ENCODE measurements around the gene CCDC14.
"Not testable (repeated sequence)": the region's sequence is repeated elsewhere in the genome, so short reads cannot be mapped to it uniquely, and the experiment has no call there.

Gene CCDC14

DNA sequence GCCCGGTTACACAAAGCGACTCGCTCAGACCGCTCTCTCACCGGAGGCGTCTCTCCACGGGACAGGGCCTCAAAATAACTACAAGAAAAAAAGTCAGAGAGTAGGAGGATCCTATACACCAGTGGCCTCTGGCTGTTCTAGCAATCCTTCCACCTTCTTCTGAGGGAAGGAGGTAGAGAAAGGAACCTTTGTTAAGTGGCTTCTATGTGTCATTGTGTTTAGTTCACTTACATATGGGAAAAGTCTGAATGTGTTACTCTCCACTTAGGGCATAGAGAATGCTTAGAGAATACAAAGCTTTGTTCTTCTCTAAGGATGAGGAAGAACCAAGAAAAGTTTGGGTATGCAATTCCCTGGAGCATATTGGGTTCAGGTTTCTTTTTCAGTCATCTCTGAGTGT, 15.9 kb upstream of the CCDC14 start:
- not testable (repeated sequence) for H3K27ac Mint-ChIP-seq; ATAC-seq; H3K4me1 Mint-ChIP-seq; H3K9me3 Mint-ChIP-seq; H3K4me3 Mint-ChIP-seq; DNase-seq (ENCODE audit: low spot score in 2 of 2); H3K36me3 Mint-ChIP-seq

DNA sequence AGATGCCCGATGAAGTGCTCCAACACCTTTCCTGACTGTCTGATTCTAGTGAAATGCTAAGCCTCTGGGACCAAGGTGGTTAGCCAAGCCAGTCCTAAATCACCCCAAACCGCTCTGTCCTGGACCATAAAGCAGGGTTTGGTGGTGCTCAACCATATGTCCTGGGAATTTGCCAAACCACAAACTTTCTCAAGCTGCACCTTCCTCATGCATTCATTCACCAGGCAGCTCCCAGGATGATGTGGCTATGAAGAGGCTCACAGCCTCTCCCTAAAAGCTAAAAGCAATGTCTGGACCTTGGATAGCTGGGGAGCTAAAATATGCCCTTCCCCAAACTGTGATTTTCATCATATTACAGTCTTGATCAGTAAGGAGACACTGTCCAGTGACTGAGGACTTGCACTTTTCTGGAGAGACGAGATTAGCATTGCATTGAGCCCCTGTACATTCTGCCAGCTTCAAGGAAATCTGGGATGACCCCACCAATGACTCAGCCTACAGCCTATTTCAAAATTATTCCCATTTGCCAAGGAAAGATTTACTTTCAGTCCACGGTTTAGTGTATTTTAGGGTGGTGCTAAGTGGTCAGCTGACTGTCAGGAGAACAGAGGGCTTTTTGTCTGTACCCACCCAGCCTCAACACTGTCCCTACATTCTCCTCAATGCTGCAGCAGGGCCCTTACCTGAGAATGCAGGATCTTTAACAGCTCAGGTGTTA, 15.3 kb upstream of the CCDC14 start:
- not testable (repeated sequence) for H3K4me3 Mint-ChIP-seq; H3K36me3 Mint-ChIP-seq; H3K27ac Mint-ChIP-seq; DNase-seq (ENCODE audit: low spot score in 2 of 2); ATAC-seq; H3K4me1 Mint-ChIP-seq; H3K9me3 Mint-ChIP-seq

DNA sequence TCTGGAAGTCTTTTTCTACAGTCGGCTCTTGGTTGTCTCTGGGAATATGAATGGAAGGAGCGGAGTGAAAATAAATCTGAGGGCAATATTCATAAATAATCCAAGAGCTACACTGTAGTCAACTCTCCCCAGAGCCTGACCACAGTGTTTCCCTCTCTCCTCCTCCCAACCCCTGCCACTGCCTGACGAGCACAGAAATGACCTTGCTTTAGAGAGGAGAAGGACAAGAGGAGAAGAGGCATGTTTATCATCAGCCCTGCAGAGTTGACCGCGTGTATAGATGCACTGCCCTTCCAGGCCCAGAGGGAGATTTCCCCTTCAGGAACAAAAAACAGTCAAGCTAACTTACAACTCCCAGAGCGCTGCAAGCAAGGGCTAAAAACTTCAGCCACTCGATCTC, 14.0 kb upstream of the CCDC14 start:
- not testable (repeated sequence) for DNase-seq (ENCODE audit: low spot score in 2 of 2); H3K9me3 Mint-ChIP-seq; H3K4me3 Mint-ChIP-seq; H3K27ac Mint-ChIP-seq; H3K36me3 Mint-ChIP-seq; H3K4me1 Mint-ChIP-seq; ATAC-seq

DNA sequence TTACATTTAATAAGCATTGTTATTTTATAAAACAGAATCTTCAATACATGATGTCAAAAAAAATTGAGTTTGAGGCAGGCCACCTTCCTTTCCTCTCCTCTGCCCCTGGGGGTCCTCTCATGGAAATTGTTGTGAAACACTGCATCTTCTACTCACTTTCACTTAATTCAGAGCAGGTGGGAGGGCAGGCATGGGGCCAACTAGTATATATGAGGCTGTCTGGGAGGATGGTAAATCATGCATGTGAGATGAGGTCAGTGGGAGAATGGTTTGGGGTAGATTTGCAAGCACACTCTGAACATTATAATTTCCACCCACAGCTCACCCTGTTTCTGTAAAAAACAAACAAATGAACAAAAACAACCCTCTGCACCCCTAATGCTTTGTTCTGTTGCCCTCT, 10.4 kb upstream of the CCDC14 start:
- Mint-ChIP-seq H3K4me1 (no peaks in the 10 kb centered on the region), H3K9me3 (peaks cover 2% of the 10 kb centered on the region), H3K36me3 (no peaks in the 10 kb centered on the region), H3K4me3 (no peak overlapping the region), H3K27ac (no peak overlapping the region)
- DNase-seq (ENCODE audit: low spot score in 2 of 2) (no peak), ATAC-seq (no peak)

DNA sequence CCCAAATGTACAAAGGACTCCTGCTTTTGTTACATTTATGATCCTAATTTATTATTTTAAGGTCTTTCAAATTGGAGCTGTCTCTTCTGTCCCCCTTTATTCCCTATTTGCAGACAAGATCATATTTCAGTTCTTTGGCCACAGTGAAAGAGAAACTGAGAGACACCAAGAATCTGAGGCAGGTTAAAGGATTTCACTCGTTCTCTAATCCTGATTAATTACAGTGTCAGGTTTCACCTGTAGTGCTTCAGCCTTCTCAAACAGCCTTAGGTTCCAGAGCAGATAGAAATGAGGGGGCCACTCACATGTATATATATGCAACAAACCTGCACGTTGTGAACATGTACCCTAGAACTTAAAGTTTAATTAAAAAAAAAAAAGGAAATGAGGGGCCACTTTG, 6.2 kb upstream of the CCDC14 start:
- H3K4me3 Mint-ChIP-seq; H3K36me3 Mint-ChIP-seq; DNase-seq (ENCODE audit: low spot score in 2 of 2); H3K27ac Mint-ChIP-seq; H3K4me1 Mint-ChIP-seq; ATAC-seq; H3K9me3 Mint-ChIP-seq: not testable (repeated sequence)

DNA sequence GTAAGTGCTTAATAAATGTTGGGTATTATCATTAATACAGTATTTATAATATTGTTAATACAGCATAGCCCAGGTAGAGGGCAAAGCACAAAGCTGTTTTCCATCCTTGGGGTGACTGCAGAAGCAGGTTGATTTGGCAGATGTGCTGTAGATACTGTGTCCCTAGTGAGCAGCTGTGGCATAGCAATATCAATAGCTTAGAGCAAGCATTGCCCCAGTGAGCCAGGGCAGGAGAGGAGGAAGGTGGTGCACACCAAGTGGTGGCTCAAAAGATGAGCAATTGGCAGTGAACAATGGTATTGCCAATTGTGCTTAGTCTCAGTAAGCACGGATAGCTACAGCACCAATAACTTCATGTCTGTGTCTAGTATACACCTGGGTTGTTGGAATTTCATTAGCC, 5.8 kb upstream of the CCDC14 start:
- not testable (repeated sequence) for H3K27ac Mint-ChIP-seq; H3K4me1 Mint-ChIP-seq; DNase-seq (ENCODE audit: low spot score in 2 of 2); H3K4me3 Mint-ChIP-seq; H3K36me3 Mint-ChIP-seq; H3K9me3 Mint-ChIP-seq
- peak; percentile 43 for ATAC-seq

DNA sequence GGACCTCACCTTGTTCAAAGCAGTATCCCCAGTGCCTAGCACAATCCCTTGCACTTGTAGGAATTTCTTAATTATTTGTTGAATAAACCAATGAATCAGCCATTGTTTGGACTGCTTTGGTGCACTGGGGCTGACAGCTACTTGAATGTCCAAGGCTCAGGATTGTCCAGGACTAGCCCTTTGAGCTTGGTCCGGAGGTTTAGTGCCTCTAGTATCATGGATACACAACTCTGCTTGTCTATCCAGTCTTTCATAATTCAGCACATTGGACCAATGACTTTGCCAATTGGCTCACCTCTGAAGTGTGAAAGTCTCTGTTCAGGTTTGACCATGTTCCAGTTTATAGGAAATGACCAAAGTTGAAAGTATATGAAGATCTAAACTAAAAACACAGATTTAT, 3.8 kb upstream of the CCDC14 start:
- H3K4me3 Mint-ChIP-seq; H3K4me1 Mint-ChIP-seq; H3K27ac Mint-ChIP-seq; DNase-seq (ENCODE audit: low spot score in 2 of 2); H3K36me3 Mint-ChIP-seq; H3K9me3 Mint-ChIP-seq; ATAC-seq: not testable (repeated sequence)

DNA sequence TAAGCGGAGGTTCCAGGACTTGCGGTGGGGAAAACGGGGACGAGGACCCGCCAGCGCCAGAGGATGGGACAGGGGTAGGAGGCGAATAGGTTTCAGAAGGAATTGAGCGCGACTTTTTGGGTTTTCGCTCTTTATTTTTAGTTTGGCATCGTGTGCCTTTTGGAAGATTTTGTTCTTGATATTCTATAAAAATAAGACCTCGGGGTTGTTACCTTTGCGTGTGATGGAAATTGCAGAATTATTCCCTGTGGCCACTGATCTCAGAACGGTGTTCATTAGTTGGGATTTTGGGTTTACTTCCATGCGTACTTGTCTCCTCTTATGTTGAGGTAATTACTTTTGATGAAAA, 453 bp upstream of the CCDC14 start:
- DNase-seq (ENCODE audit: low spot score in 2 of 2), result no peak
- no peak for ATAC-seq
- peak overlapping the region; percentile 90 for H3K4me3 Mint-ChIP-seq
- H3K4me1 Mint-ChIP-seq, result peaks cover 14% of the 10 kb centered on the region
- no peaks in the 10 kb centered on the region for H3K9me3 Mint-ChIP-seq
- peaks cover 6% of the 10 kb centered on the region for H3K36me3 Mint-ChIP-seq
- peak overlapping the region; percentile 96 for H3K27ac Mint-ChIP-seq

DNA sequence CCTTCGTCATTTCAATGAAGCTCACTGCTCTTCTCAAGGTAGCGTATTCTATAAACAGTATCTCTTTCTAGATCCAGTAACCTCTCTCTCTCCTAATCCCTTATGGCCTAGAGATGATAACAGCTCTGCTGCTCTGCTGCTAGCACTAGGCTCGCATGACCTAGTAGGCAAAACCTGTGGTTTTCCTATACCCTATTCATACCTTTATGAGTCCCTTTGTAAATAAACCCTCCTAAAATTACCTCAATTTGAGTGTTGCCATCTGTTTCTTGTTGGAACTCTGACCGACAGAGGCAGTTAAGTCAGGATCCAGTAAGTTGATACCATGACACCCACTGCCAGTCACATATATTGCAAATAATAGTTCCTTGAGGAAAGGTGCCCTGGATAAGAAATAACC, 7.3 kb downstream of the CCDC14 start:
- no peak for ATAC-seq
- DNase-seq (ENCODE audit: low spot score in 2 of 2), result no peak
- H3K4me1 Mint-ChIP-seq, result peaks cover 4% of the 10 kb centered on the region

DNA sequence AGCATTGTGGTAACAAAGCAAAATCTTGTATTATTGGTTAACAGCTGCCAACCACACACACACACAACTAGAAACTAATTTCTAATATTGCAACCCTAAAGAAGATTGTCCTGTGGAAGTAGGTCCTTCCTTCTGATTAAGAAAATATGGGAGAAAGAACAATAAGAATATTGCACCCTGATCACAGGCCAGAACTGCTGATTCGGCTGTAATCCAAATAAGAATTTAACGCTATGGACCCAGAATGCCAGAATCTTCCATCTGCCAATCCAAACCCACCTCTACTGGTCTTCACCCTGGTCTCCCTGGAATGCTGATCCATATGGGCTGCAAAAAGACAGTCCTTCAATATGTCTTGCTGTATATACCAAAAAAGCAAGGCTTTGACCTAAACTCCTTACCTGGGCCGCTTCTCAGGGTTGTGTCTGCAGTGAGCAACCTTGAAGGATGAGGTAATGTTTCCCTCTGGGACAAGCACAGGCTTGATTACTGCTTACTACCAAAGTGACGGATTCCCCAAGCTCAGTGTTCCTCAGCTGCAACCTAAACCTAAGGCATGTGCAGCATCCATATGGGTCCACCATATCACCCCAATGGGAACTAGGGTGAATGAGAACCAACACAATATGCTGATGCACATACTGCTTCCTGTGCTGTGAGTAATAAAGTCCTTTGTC, 8.0 kb downstream of the CCDC14 start:
- no peak for ATAC-seq
- no peak for DNase-seq (ENCODE audit: low spot score in 2 of 2)
- Mint-ChIP-seq H3K4me1 (no peaks in the 10 kb centered on the region), H3K27ac (no peak overlapping the region), H3K4me3 (no peak overlapping the region), H3K9me3 (no peaks in the 10 kb centered on the region), H3K36me3 (peaks cover 51% of the 10 kb centered on the region)

More for the DNA sequence above, 7.3 kb downstream of the CCDC14 start:
- Mint-ChIP-seq H3K9me3 (no peaks in the 10 kb centered on the region), H3K27ac (no peak overlapping the region), H3K4me3 (no peak overlapping the region), H3K36me3 (peaks cover 43% of the 10 kb centered on the region)

DNA sequence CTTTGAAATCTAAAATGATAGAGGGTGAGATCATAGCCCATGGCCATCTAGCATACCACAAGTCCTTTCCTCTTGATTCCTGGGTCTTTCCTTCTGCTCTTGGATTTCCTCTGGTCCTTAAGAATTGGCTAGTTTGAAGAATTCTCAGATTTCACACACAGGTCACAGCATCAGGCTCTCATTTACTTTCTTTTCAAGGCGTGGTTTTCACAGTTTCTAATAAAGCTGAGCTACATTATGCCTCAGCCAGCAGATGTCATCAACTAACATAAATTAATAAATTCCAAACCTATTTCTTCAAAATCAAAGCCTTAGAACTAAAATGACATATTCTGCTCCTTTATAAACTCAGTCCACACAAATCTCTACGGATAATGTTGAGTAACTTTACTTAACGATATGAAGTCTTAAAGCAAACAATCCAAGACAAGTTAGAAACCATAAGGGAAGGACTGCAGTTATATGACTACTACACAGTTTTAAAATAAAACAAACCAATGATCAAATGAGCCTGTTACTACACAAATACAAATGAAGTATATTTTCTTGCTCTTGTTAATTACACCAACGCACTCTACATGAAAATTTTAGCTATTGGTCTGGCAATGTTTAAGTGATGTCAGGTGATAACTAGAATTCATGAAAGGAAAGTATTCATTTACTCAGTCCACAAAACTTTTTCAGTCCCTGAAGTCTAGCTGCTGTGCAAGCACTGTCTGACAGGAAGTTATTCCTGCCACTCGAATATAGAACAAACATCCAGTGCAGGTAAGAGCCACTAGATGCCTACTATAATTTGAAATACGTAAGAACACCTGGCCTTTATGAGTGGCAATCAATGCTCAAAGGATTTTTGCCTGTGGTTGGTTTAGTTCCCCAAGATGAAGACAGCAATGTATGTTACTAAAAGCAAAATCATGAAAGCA, 9.2 kb downstream of the CCDC14 start:
- no peak overlapping the region for H3K27ac Mint-ChIP-seq
- H3K9me3 Mint-ChIP-seq, result no peaks in the 10 kb centered on the region
- no peak for DNase-seq (ENCODE audit: low spot score in 2 of 2)
- peaks cover 53% of the 10 kb centered on the region for H3K36me3 Mint-ChIP-seq
- no peak for ATAC-seq
- no peak overlapping the region for H3K4me3 Mint-ChIP-seq
- H3K4me1 Mint-ChIP-seq, result no peaks in the 10 kb centered on the region

DNA sequence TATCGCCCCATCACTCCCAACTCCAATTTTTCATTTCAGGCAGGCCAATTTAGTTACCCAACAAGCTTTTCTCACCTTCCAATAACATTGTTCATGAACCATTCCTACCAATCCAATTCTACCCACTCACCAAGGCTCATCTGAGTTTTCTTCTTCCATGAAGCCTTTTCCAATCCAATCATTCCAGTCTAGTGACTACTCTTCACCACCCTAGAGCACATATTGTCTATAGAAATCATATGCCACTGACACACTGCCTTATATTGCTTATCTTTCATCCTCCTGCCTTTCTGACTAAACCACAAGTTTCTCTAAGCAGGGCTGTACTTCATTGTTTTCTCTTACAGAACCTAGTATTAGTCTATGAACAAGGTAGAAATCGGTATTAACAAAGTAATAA, 11.4 kb downstream of the CCDC14 start:
- ATAC-seq (no peak), DNase-seq (ENCODE audit: low spot score in 2 of 2) (no peak)
- Mint-ChIP-seq H3K27ac (no peak overlapping the region), H3K36me3 (peaks cover 55% of the 10 kb centered on the region), H3K4me1 (no peaks in the 10 kb centered on the region), H3K9me3 (no peaks in the 10 kb centered on the region), H3K4me3 (no peak overlapping the region)

DNA sequence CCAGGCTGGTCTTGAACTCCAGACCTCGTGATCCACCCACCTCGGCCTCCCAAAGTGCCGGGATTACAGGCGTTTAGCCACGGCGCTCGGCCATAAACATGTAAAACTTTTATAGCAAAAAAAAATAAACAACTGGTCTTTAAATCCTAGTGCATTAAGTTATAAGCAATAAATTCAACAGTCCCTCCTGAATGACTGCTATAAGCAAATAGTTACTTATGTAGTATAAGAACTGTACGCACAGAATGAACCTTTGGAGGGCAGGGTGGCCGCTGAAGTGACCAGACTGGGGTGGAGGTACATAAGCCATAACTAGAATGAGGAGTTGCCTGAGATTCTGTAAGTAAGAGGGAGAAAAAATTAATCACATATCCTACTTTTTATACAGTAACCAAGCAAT, 12.6 kb downstream of the CCDC14 start:
- Mint-ChIP-seq H3K9me3 (no peaks in the 10 kb centered on the region), H3K27ac (no peak overlapping the region), H3K36me3 (peaks cover 67% of the 10 kb centered on the region), H3K4me1 (no peaks in the 10 kb centered on the region), H3K4me3 (no peak overlapping the region)
- DNase-seq (ENCODE audit: low spot score in 2 of 2) (no peak), ATAC-seq (no peak)

DNA sequence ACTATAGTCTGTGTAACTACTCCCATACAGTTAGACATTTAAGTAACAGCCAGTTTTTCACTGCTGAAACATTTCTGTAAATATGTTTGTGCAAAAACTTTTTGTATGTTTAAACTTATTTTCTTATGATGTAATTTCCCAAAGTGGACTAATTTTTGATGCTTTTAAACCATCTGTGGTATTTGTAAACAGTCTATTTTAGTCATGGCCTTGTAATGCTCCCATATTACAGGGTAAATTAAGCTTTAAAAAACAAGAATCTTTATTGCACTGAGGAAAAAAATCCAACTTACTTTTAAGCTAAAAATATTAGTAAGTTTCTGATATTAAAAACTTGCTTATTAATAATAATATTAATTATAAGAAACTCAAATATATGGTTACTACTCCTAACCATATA, 13.5 kb downstream of the CCDC14 start:
- H3K4me1 Mint-ChIP-seq, result no peaks in the 10 kb centered on the region
- no peaks in the 10 kb centered on the region for H3K9me3 Mint-ChIP-seq
- H3K27ac Mint-ChIP-seq, result no peak overlapping the region
- peaks cover 71% of the 10 kb centered on the region for H3K36me3 Mint-ChIP-seq
- DNase-seq (ENCODE audit: low spot score in 2 of 2), result no peak
- H3K4me3 Mint-ChIP-seq, result no peak overlapping the region
- ATAC-seq, result no peak

DNA sequence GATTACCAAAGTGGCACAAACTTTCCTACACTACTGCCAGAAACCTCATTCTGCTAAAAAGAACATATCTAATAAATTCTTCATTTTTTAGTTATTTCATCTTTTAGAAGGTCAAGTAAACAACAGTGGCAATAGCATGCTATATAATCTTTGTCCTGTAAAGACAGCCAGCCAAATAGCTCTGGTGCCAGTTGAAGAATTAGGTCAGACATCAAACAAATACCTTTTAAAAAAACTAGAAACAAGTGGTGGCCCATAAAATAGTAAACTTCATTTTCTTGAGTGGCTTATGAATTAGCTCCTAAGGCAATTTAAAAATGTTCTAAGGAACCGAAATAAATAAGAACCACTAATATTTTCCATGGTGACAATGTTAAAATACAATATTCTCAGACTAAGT, 19.5 kb downstream of the CCDC14 start:
- no peak for ATAC-seq
- Mint-ChIP-seq H3K4me3 (no peak overlapping the region), H3K27ac (no peak overlapping the region), H3K9me3 (no peaks in the 10 kb centered on the region), H3K36me3 (peaks cover 47% of the 10 kb centered on the region), H3K4me1 (no peaks in the 10 kb centered on the region)
- no peak for DNase-seq (ENCODE audit: low spot score in 2 of 2)

DNA sequence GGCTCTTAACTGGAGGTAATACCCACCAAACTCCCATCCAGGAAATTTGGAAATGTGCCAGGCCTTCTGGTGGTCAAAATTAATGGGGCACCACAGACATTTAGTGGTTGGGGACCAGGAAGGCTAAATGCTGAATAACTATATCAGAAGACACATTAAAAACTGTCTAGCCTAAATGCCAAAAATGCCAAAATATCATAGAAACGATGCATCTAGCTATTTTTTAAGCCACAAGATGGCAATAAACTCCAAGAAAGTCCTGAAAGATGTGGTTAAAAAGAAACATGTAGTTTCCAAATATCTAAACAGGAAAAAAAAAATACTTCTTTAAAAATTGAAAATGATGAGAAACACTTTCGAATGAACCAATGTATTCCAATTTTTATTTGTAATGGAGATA, 19.9 kb downstream of the CCDC14 start:
- H3K4me1 Mint-ChIP-seq, result no peaks in the 10 kb centered on the region
- no peak overlapping the region for H3K4me3 Mint-ChIP-seq
- H3K9me3 Mint-ChIP-seq, result no peaks in the 10 kb centered on the region
- DNase-seq (ENCODE audit: low spot score in 2 of 2) (no peak), ATAC-seq (no peak)
- no peak overlapping the region for H3K27ac Mint-ChIP-seq
- peaks cover 43% of the 10 kb centered on the region for H3K36me3 Mint-ChIP-seq
